HepG2 (cell line): ENCODE measurements around the gene GPR37L1. TPM values are rescaled to one million over a fixed set of nuclear protein-coding genes. Genes with fewer than 3 reads are reported as not detected.
A peak's percentile ranks its signal among the peaks of the same experiment; 100 is the strongest.

ENCODE experiments used
- HIVEP1 ChIP-seq: sonication (generic); formaldehyde crosslinking; IDR thresholded peaks from 2 replicates; pipeline ENCODE4 v1.4.0; 2020; ENCODE audit warnings: mild to moderate bottlenecking, missing genetic modification reagents
- MAFK ChIP-seq, 2 experiments: IDR thresholded peaks in 1 of 2; conservative IDR thresholded peaks in 1 of 2; 2 replicates each; pipeline ENCODE4 v1.6.1; 2011; ENCODE audit warnings: improper control_type of control experiment in 2 of 2, low read length in 2 of 2
- PLRG1 ChIP-seq: fragments of 450-650 bp; conservative IDR thresholded peaks from 2 replicates; pipeline ENCODE4 v1.6.1; 2016
- RELA ChIP-seq: sonication (generic); formaldehyde crosslinking; IDR thresholded peaks from 2 replicates; pipeline ENCODE4 v1.4.0; 2020; ENCODE audit warnings: missing genetic modification reagents
- TAF15 ChIP-seq: fragments of 200-400 bp; formaldehyde crosslinking; IDR thresholded peaks from one replicate; pipeline ENCODE4 v1.6.1; 2018; ENCODE audit warnings: mild to moderate bottlenecking, low read depth, low read length; ENCODE audit not compliant: poor library complexity, severe bottlenecking
- TARDBP ChIP-seq: sonication (generic); formaldehyde crosslinking; IDR thresholded peaks from 2 replicates; pipeline ENCODE4 v1.8.0; 2022; ENCODE audit warnings: mild to moderate bottlenecking, missing genetic modification reagents
- TBL1XR1 ChIP-seq: fragments of 150-350 bp; IDR thresholded peaks from 2 replicates; pipeline ENCODE4 v1.6.1; 2014; ENCODE audit warnings: borderline replicate concordance, low read length; ENCODE audit not compliant: partially characterized antibody
- TCF7 ChIP-seq: sonication (generic); IDR thresholded peaks from 2 replicates; pipeline ENCODE4 v1.6.1; 2016; ENCODE audit warnings: antibody characterized with exemption, low read depth
- YEATS4 ChIP-seq: sonication (generic); formaldehyde crosslinking; IDR thresholded peaks from 2 replicates; pipeline ENCODE4 v1.4.0; 2020; ENCODE audit warnings: missing genetic modification reagents, borderline replicate concordance
- YY1 ChIP-seq: IDR thresholded peaks from 2 replicates; pipeline ENCODE4 v1.6.1; 2011; ENCODE audit warnings: low read length, low read depth, moderate library complexity, mild to moderate bottlenecking; ENCODE audit not compliant: insufficient read depth, insufficient replicate concordance
- ZNF326 ChIP-seq: sonication (generic); formaldehyde crosslinking; IDR thresholded peaks from 2 replicates; pipeline ENCODE4 v1.4.0; 2020; ENCODE audit warnings: missing genetic modification reagents, borderline replicate concordance
- ZNF34 ChIP-seq: sonication (generic); formaldehyde crosslinking; IDR thresholded peaks from 2 replicates; pipeline ENCODE4 v1.4.0; 2020; ENCODE audit warnings: mild to moderate bottlenecking, missing genetic modification reagents, borderline replicate concordance
- ZNF501 ChIP-seq: sonication (generic); formaldehyde crosslinking; IDR thresholded peaks from 2 replicates; pipeline ENCODE4 v1.5.1; 2020; ENCODE audit warnings: mild to moderate bottlenecking, moderate library complexity, missing genetic modification reagents
- ZNF547 ChIP-seq: sonication (generic); formaldehyde crosslinking; IDR thresholded peaks from 2 replicates; pipeline ENCODE4 v1.5.1; 2020; ENCODE audit warnings: mild to moderate bottlenecking, missing genetic modification reagents
- ZNF572 ChIP-seq: sonication (generic); formaldehyde crosslinking; IDR thresholded peaks from 2 replicates; pipeline ENCODE4 v1.5.1; 2020; ENCODE audit warnings: mild to moderate bottlenecking, missing genetic modification reagents
- ZNF878 ChIP-seq: sonication (generic); formaldehyde crosslinking; IDR thresholded peaks from 2 replicates; pipeline ENCODE4 v1.8.1; 2023; ENCODE audit warnings: mild to moderate bottlenecking, missing genetic modification reagents, moderate library complexity
- polyA plus RNA-seq, 8 experiments: library from polyadenylated mRNA; depleted of rRNA in 3 of 8; stranded (reverse) in 7 of 8; unstranded in 1 of 8; fragments of >200 nt; fragmentation: Illumina TruSeq in 4 of 8; extraction: Trizol in 4 of 8; gene quantifications; 2 replicates each; pipeline versions ENCODE4 v1.2.1 to v1.2.3, GENCODE V29; 2011 to 2016; ENCODE audit warnings: low read depth in 4 of 8, missing spikeins in 1 of 8, mixed read lengths in 1 of 8; ENCODE audit not compliant: insufficient read depth in 1 of 8
- total RNA-seq, 5 experiments: library from RNA; depleted of rRNA; stranded (reverse); fragments of >200 nt; fragmentation: Illumina TruSeq; extraction: Trizol; gene quantifications; 2 replicates each; pipeline ENCODE4 v1.2.3, GENCODE V29; 2016; ENCODE audit warnings: low read depth in 1 of 5
- TF ChIP-seq, protein P1 (sequence below): sonication (generic); formaldehyde crosslinking; IDR thresholded peaks from 2 replicates; pipeline ENCODE4 v1.8.0; 2022; ENCODE audit warnings: mild to moderate bottlenecking, missing genetic modification reagents, moderate library complexity
- TF ChIP-seq, protein P2 (sequence below): sonication (generic); formaldehyde crosslinking; IDR thresholded peaks from 2 replicates; pipeline ENCODE4 v1.8.1; 2023; ENCODE audit warnings: missing genetic modification reagents, inconsistent platforms, borderline replicate concordance
- TF ChIP-seq, protein P3 (sequence below): sonication (generic); formaldehyde crosslinking; IDR thresholded peaks from 2 replicates; pipeline ENCODE4 v1.5.0; 2020; ENCODE audit warnings: mild to moderate bottlenecking, missing genetic modification reagents
- TF ChIP-seq, protein P4 (sequence below): sonication (generic); formaldehyde crosslinking; IDR thresholded peaks from 2 replicates; pipeline ENCODE4 v1.4.0; 2020; ENCODE audit warnings: missing genetic modification reagents, mild to moderate bottlenecking, borderline replicate concordance
- TF ChIP-seq, protein P5 (sequence below): sonication (generic); formaldehyde crosslinking; IDR thresholded peaks from 2 replicates; pipeline ENCODE4 v1.4.0; 2020; ENCODE audit warnings: mild to moderate bottlenecking, missing genetic modification reagents

The GPR37L1 gene
- total and polyA plus RNA-seq, 2 of the 13 experiments (the other 11 are each of a cell fraction or from before 2014, with no cell fraction given), result 0.13 TPM; not detected in 1

DNA sequence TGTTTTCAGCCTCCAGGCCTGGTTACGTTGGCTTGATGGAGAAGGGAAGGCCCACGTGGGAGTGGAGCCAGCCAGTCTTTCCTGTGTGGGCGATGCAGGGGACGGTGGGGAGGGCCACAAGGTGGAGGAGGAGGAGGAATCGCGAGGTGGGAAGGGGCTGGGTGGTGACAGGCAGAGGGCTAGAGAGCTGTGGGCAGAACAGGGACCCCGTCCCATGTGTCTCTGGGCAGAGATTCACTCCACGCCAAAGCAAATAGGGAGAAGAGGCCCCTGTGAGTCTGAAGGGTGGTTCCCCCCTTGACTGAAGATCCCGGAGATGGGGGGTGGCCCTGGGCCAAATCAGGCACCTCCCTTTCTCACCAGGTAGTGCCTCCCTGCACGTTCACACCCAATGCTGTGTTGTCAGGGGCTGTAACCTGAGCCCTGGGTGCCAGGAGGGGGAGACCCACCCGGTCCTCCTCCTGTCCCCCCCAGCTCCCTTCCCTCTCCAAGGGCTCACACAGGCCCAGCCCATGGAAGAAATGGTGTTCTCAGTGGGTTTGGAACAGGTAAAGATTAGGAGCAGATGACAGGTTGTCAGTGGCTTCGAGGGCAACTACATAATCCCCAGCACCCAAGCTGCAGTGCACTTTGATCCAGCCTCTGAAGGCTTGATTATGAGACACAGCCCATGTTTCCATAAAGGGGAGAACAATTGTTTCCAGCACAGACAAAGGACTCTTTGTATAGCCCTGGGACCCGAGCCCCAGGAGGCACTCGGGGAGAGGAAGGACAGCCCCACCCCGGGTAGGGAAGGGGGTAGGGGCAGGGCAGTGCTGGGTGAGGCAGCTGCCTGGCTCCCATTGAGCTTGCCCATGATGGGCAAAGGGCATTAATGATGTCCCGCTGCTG lies 37.7 kb upstream of the GPR37L1 start (continued):
- TF ChIP-seq, protein P1, sequence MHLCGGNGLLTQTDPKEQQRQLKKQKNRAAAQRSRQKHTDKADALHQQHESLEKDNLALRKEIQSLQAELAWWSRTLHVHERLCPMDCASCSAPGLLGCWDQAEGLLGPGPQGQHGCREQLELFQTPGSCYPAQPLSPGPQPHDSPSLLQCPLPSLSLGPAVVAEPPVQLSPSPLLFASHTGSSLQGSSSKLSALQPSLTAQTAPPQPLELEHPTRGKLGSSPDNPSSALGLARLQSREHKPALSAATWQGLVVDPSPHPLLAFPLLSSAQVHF, result no peak
- no peak for TF ChIP-seq HIVEP1
- TF ChIP-seq TARDBP, result peak; percentile 43; the same call in 1 of the 2 replicates
- TF ChIP-seq MAFK (conservative IDR thresholded peaks at IDR 0.05 in 1 of 2, IDR thresholded peaks at IDR 0.05 in 1 of 2; ENCODE audit: low read length in 2 of 2), result no peak
- TF ChIP-seq YY1, result peak; percentile 9
- TF ChIP-seq TAF15, result peak; percentile 56
- peak; percentile 74; the same call in 1 of the 2 replicates for TF ChIP-seq YEATS4
- TF ChIP-seq ZNF34 (CRISPR knock-in tag), result no peak
- TF ChIP-seq ZNF501 (CRISPR knock-in tag), result peak; percentile 48
- 0 out of 2 replicates have a peak, but pooled peaks have one; percentile 36 for TF ChIP-seq RELA (CRISPR knock-in tag)
- TF ChIP-seq TBL1XR1, result peak; percentile 12
- TF ChIP-seq, protein P2, sequence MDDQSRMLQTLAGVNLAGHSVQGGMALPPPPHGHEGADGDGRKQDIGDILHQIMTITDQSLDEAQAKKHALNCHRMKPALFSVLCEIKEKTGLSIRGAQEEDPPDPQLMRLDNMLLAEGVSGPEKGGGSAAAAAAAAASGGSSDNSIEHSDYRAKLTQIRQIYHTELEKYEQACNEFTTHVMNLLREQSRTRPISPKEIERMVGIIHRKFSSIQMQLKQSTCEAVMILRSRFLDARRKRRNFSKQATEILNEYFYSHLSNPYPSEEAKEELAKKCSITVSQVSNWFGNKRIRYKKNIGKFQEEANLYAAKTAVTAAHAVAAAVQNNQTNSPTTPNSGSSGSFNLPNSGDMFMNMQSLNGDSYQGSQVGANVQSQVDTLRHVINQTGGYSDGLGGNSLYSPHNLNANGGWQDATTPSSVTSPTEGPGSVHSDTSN (CRISPR knock-in tag), result no peak
- TF ChIP-seq, protein P3, sequence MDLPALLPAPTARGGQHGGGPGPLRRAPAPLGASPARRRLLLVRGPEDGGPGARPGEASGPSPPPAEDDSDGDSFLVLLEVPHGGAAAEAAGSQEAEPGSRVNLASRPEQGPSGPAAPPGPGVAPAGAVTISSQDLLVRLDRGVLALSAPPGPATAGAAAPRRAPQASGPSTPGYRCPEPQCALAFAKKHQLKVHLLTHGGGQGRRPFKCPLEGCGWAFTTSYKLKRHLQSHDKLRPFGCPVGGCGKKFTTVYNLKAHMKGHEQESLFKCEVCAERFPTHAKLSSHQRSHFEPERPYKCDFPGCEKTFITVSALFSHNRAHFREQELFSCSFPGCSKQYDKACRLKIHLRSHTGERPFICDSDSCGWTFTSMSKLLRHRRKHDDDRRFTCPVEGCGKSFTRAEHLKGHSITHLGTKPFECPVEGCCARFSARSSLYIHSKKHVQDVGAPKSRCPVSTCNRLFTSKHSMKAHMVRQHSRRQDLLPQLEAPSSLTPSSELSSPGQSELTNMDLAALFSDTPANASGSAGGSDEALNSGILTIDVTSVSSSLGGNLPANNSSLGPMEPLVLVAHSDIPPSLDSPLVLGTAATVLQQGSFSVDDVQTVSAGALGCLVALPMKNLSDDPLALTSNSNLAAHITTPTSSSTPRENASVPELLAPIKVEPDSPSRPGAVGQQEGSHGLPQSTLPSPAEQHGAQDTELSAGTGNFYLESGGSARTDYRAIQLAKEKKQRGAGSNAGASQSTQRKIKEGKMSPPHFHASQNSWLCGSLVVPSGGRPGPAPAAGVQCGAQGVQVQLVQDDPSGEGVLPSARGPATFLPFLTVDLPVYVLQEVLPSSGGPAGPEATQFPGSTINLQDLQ (CRISPR knock-in tag), result no peak
- no peak for TF ChIP-seq PLRG1
- peak; percentile 33 for TF ChIP-seq TCF7
- 0 out of 2 replicates have a peak, but pooled peaks have one; percentile 33 for TF ChIP-seq ZNF547 (CRISPR knock-in tag)
- TF ChIP-seq, protein P4, sequence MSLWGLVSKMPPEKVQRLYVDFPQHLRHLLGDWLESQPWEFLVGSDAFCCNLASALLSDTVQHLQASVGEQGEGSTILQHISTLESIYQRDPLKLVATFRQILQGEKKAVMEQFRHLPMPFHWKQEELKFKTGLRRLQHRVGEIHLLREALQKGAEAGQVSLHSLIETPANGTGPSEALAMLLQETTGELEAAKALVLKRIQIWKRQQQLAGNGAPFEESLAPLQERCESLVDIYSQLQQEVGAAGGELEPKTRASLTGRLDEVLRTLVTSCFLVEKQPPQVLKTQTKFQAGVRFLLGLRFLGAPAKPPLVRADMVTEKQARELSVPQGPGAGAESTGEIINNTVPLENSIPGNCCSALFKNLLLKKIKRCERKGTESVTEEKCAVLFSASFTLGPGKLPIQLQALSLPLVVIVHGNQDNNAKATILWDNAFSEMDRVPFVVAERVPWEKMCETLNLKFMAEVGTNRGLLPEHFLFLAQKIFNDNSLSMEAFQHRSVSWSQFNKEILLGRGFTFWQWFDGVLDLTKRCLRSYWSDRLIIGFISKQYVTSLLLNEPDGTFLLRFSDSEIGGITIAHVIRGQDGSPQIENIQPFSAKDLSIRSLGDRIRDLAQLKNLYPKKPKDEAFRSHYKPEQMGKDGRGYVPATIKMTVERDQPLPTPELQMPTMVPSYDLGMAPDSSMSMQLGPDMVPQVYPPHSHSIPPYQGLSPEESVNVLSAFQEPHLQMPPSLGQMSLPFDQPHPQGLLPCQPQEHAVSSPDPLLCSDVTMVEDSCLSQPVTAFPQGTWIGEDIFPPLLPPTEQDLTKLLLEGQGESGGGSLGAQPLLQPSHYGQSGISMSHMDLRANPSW (CRISPR knock-in tag), result peak; percentile 74; the same call in 1 of the 2 replicates
- no peak for TF ChIP-seq ZNF326
- TF ChIP-seq, protein P5, sequence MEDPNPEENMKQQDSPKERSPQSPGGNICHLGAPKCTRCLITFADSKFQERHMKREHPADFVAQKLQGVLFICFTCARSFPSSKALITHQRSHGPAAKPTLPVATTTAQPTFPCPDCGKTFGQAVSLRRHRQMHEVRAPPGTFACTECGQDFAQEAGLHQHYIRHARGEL, result no peak
- TF ChIP-seq ZNF572 (CRISPR knock-in tag), result peak; percentile 54
- TF ChIP-seq ZNF878 (CRISPR knock-in tag), result no peak; the same call in 1 of the 2 replicates
